Measurements from ENCODE around the gene PLLP. TPM values are rescaled to one million over a fixed set of nuclear protein-coding genes. Genes with fewer than 3 reads are reported as not detected.

PLLP gene
- total RNA-seq = under 1 TPM in 2 of 3 donors, not detected in 1; 0.13 to 0.33 TPM

- peak; percentile 68 to 77 for ATAC-seq
- H3K36me3 Mint-ChIP-seq (ENCODE audit: insufficient read depth) = no peaks in the 10 kb centered on the region
- DNase-seq = peak; percentile 24
- H3K9me3 Mint-ChIP-seq = no peaks in the 10 kb centered on the region
- H3K4me1 Mint-ChIP-seq (ENCODE audit: low read depth) = peaks cover 24% of the 10 kb centered on the region
- peaks cover 16% of the 10 kb centered on the region for H3K27me3 Mint-ChIP-seq (ENCODE audit: low read depth)
- H3K4me3 Mint-ChIP-seq = peak within 1 kb of the TSS; percentile 75
These were observed at the start of gene PLLP for GRCh38 chr16:57284209-57284951. Gene PLLP (minus strand): TSS chr16:57284672. CDS start chr16:57284540, 132 bp downstream.

- no peak for ATAC-seq
- Mint-ChIP-seq H3K36me3 (ENCODE audit: insufficient read depth) (no peaks in the 10 kb centered on the region), H3K9me3 (peaks cover 5% of the 10 kb centered on the region)
These were observed 48.9 kb upstream of the PLLP start for GRCh38 chr16:57333402-57333801.

GRCh38 chr16:57331355-57331754 is 46.9 kb upstream of the PLLP start:
- Mint-ChIP-seq H3K4me3 (no peak overlapping the region), H3K9me3 (peaks cover 5% of the 10 kb centered on the region), H3K27me3 (ENCODE audit: low read depth) (peaks cover 10% of the 10 kb centered on the region), H3K36me3 (ENCODE audit: insufficient read depth) (no peaks in the 10 kb centered on the region), H3K4me1 (ENCODE audit: low read depth) (no peaks in the 10 kb centered on the region)
- no peak for DNase-seq
- ATAC-seq = no peak

More at GRCh38 chr16:57333402-57333801, 48.9 kb upstream of the PLLP start:
- no peak overlapping the region for H3K4me3 Mint-ChIP-seq
- no peak for DNase-seq
- H3K27me3 Mint-ChIP-seq (ENCODE audit: low read depth) = peaks cover 10% of the 10 kb centered on the region
- H3K4me1 Mint-ChIP-seq (ENCODE audit: low read depth) = no peaks in the 10 kb centered on the region

- Mint-ChIP-seq H3K36me3 (ENCODE audit: insufficient read depth) (no peaks in the 10 kb centered on the region), H3K27me3 (ENCODE audit: low read depth) (peaks cover 5% of the 10 kb centered on the region), H3K4me1 (ENCODE audit: low read depth) (no peaks in the 10 kb centered on the region), H3K4me3 (no peak overlapping the region), H3K9me3 (peaks cover 9% of the 10 kb centered on the region)
- DNase-seq (no peak), ATAC-seq (no peak)
These were observed 45.4 kb upstream of the PLLP start for GRCh38 chr16:57329718-57330327.

- DNase-seq = no peak
- H3K4me3 Mint-ChIP-seq = no peak overlapping the region
- no peak for ATAC-seq
- peaks cover 4% of the 10 kb centered on the region for H3K9me3 Mint-ChIP-seq
- H3K27me3 Mint-ChIP-seq (ENCODE audit: low read depth) = no peaks in the 10 kb centered on the region
- H3K4me1 Mint-ChIP-seq (ENCODE audit: low read depth) = no peaks in the 10 kb centered on the region
- H3K36me3 Mint-ChIP-seq (ENCODE audit: insufficient read depth) = no peaks in the 10 kb centered on the region
These were observed 41.0 kb upstream of the PLLP start for GRCh38 chr16:57325458-57325857.

- H3K4me3 Mint-ChIP-seq = no peak overlapping the region
- no peaks in the 10 kb centered on the region for H3K36me3 Mint-ChIP-seq (ENCODE audit: insufficient read depth)
- H3K9me3 Mint-ChIP-seq = peaks cover 4% of the 10 kb centered on the region
- no peaks in the 10 kb centered on the region for H3K4me1 Mint-ChIP-seq (ENCODE audit: low read depth)
- H3K27me3 Mint-ChIP-seq (ENCODE audit: low read depth) = no peaks in the 10 kb centered on the region
- no peak for ATAC-seq
- DNase-seq = no peak
These were observed 40.3 kb upstream of the PLLP start for GRCh38 chr16:57324749-57325148.

- no peaks in the 10 kb centered on the region for H3K9me3 Mint-ChIP-seq
- no peaks in the 10 kb centered on the region for H3K36me3 Mint-ChIP-seq (ENCODE audit: insufficient read depth)
- H3K27me3 Mint-ChIP-seq (ENCODE audit: low read depth) = peaks cover 3% of the 10 kb centered on the region
These were observed 35.2 kb upstream of the PLLP start for GRCh38 chr16:57319646-57320045.

GRCh38 chr16:57318240-57318970 is 33.9 kb upstream of the PLLP start:
- Mint-ChIP-seq H3K4me1 (ENCODE audit: low read depth) (peaks cover 12% of the 10 kb centered on the region), H3K4me3 (no peak overlapping the region), H3K36me3 (ENCODE audit: insufficient read depth) (no peaks in the 10 kb centered on the region), H3K27me3 (ENCODE audit: low read depth) (peaks cover 3% of the 10 kb centered on the region), H3K9me3 (no peaks in the 10 kb centered on the region)
- no peak for ATAC-seq
- no peak for DNase-seq

More at GRCh38 chr16:57319646-57320045, 35.2 kb upstream of the PLLP start:
- DNase-seq (no peak), ATAC-seq (no peak)
- H3K4me1 Mint-ChIP-seq (ENCODE audit: low read depth) = peaks cover 3% of the 10 kb centered on the region
- H3K4me3 Mint-ChIP-seq = no peak overlapping the region

GRCh38 chr16:57316390-57317017 is 32.0 kb upstream of the PLLP start:
- Mint-ChIP-seq H3K4me3 (no peak overlapping the region), H3K9me3 (no peaks in the 10 kb centered on the region), H3K4me1 (ENCODE audit: low read depth) (peaks cover 15% of the 10 kb centered on the region), H3K27me3 (ENCODE audit: low read depth) (peaks cover 3% of the 10 kb centered on the region), H3K36me3 (ENCODE audit: insufficient read depth) (no peaks in the 10 kb centered on the region)
- ATAC-seq (no peak), DNase-seq (no peak)

GRCh38 chr16:57315416-57315815 is 30.9 kb upstream of the PLLP start:
- H3K9me3 Mint-ChIP-seq = no peaks in the 10 kb centered on the region
- no peak for ATAC-seq
- DNase-seq = no peak
- H3K36me3 Mint-ChIP-seq (ENCODE audit: insufficient read depth) = no peaks in the 10 kb centered on the region
- H3K4me3 Mint-ChIP-seq = no peak overlapping the region
- H3K27me3 Mint-ChIP-seq (ENCODE audit: low read depth) = peaks cover 3% of the 10 kb centered on the region
- H3K4me1 Mint-ChIP-seq (ENCODE audit: low read depth) = peaks cover 15% of the 10 kb centered on the region

GRCh38 chr16:57314161-57314785 is 29.8 kb upstream of the PLLP start:
- no peak for DNase-seq
- Mint-ChIP-seq H3K36me3 (ENCODE audit: insufficient read depth) (no peaks in the 10 kb centered on the region), H3K4me3 (no peak overlapping the region), H3K4me1 (ENCODE audit: low read depth) (peaks cover 15% of the 10 kb centered on the region), H3K9me3 (no peaks in the 10 kb centered on the region), H3K27me3 (ENCODE audit: low read depth) (peaks cover 3% of the 10 kb centered on the region)
- peak; percentile 79 to 88 for ATAC-seq

- Mint-ChIP-seq H3K4me1 (ENCODE audit: low read depth) (peaks cover 15% of the 10 kb centered on the region), H3K36me3 (ENCODE audit: insufficient read depth) (no peaks in the 10 kb centered on the region), H3K27me3 (ENCODE audit: low read depth) (peaks cover 3% of the 10 kb centered on the region), H3K9me3 (no peaks in the 10 kb centered on the region), H3K4me3 (no peak overlapping the region)
- no peak for DNase-seq
- no peak for ATAC-seq
These were observed 29.0 kb upstream of the PLLP start for GRCh38 chr16:57313509-57313908.

- Mint-ChIP-seq H3K9me3 (no peaks in the 10 kb centered on the region), H3K4me3 (no peak overlapping the region), H3K36me3 (ENCODE audit: insufficient read depth) (no peaks in the 10 kb centered on the region), H3K27me3 (ENCODE audit: low read depth) (peaks cover 7% of the 10 kb centered on the region), H3K4me1 (ENCODE audit: low read depth) (peaks cover 15% of the 10 kb centered on the region)
- DNase-seq (no peak), ATAC-seq (no peak)
These were observed 26.3 kb upstream of the PLLP start for GRCh38 chr16:57310801-57311200.

- peaks cover 2% of the 10 kb centered on the region for H3K4me1 Mint-ChIP-seq (ENCODE audit: low read depth)
- no peak overlapping the region for H3K4me3 Mint-ChIP-seq
- no peaks in the 10 kb centered on the region for H3K9me3 Mint-ChIP-seq
- H3K27me3 Mint-ChIP-seq (ENCODE audit: low read depth) = peaks cover 7% of the 10 kb centered on the region
- no peaks in the 10 kb centered on the region for H3K36me3 Mint-ChIP-seq (ENCODE audit: insufficient read depth)
- DNase-seq (no peak), ATAC-seq (no peak)
These were observed 23.6 kb upstream of the PLLP start for GRCh38 chr16:57308041-57308440.
